ENCODE measurements around the gene DPRX. TPM values are rescaled to one million over a fixed set of nuclear protein-coding genes. Genes with fewer than 3 reads are reported as not detected.

Gene DPRX
- total and polyA plus RNA-seq, 2 experiments from 2014 or later, result not detected

GRCh38 chr19:53594811-53595509 lies 36.8 kb upstream of the DPRX start:
- no peak overlapping the region for H3K27ac ChIP-seq
- no peaks in the 10 kb centered on the region for H3K36me3 ChIP-seq (replicated peaks; ENCODE audit: insufficient read depth, low read depth)
- no peaks in the 10 kb centered on the region for H3K4me1 ChIP-seq (ENCODE audit: insufficient read depth)
- H3K9me3 ChIP-seq (ENCODE audit: low read depth), result no peaks in the 10 kb centered on the region
- 66% methylated on average over 14 of the region's 14 CpGs for WGBS (ENCODE audit: low lambda C conversion rate, missing lambda C conversion rate)
- no peaks in the 10 kb centered on the region for H3K9me2 ChIP-seq (replicated peaks; ENCODE audit: insufficient read depth)
- TF ChIP-seq EZH2phosphoT487 (IDR thresholded peaks at IDR 0.05; ENCODE audit: low read depth, severe bottlenecking, unreplicated experiment), result no peak
- no peak for TF ChIP-seq EZH2 (IDR thresholded peaks at IDR 0.05; ENCODE audit: borderline replicate concordance)
- no peak for TF ChIP-seq CTCF (IDR thresholded peaks at IDR 0.05; ENCODE audit: poor library complexity)
- no peak overlapping the region for H3K4me2 ChIP-seq
- H4K20me1 ChIP-seq (ENCODE audit: insufficient read depth, poor library complexity, severe bottlenecking), result no peaks in the 10 kb centered on the region
- DNase-seq (ENCODE audit: low spot score), result no peak
- no peaks in the 10 kb centered on the region for H3K79me2 ChIP-seq
- H3K27me3 ChIP-seq, result no peaks in the 10 kb centered on the region
- H2AFZ ChIP-seq, result no peak overlapping the region
- H3K4me3 ChIP-seq, result no peak overlapping the region

GRCh38 chr19:53595510-53595867 lies 36.3 kb upstream of the DPRX start:
- H3K9me3 ChIP-seq (ENCODE audit: low read depth), result no peaks in the 10 kb centered on the region
- TF ChIP-seq EZH2 (IDR thresholded peaks at IDR 0.05; ENCODE audit: borderline replicate concordance) (no peak), CTCF (IDR thresholded peaks at IDR 0.05; ENCODE audit: poor library complexity) (no peak), EZH2phosphoT487 (IDR thresholded peaks at IDR 0.05; ENCODE audit: low read depth, severe bottlenecking, unreplicated experiment) (no peak)
- H3K27me3 ChIP-seq, result no peaks in the 10 kb centered on the region
- no peak overlapping the region for H2AFZ ChIP-seq
- H3K4me1 ChIP-seq (ENCODE audit: insufficient read depth), result no peaks in the 10 kb centered on the region
- no peaks in the 10 kb centered on the region for H3K79me2 ChIP-seq
- no peaks in the 10 kb centered on the region for H3K36me3 ChIP-seq (replicated peaks; ENCODE audit: insufficient read depth, low read depth)
- H3K27ac ChIP-seq, result no peak overlapping the region
- no peaks in the 10 kb centered on the region for H3K9me2 ChIP-seq (replicated peaks; ENCODE audit: insufficient read depth)
- DNase-seq (ENCODE audit: low spot score), result no peak
- H3K4me3 ChIP-seq, result no peak overlapping the region
- WGBS (ENCODE audit: low lambda C conversion rate, missing lambda C conversion rate), result 84% methylated on average over 9 of the region's 9 CpGs
- H4K20me1 ChIP-seq (ENCODE audit: insufficient read depth, poor library complexity, severe bottlenecking), result no peaks in the 10 kb centered on the region
- no peak overlapping the region for H3K4me2 ChIP-seq

GRCh38 chr19:53596056-53596455 lies 35.7 kb upstream of the DPRX start:
- H3K79me2 ChIP-seq, result no peaks in the 10 kb centered on the region
- no peaks in the 10 kb centered on the region for H3K36me3 ChIP-seq (replicated peaks; ENCODE audit: insufficient read depth, low read depth)
- H3K4me1 ChIP-seq (ENCODE audit: insufficient read depth), result no peaks in the 10 kb centered on the region
- H4K20me1 ChIP-seq (ENCODE audit: insufficient read depth, poor library complexity, severe bottlenecking), result no peaks in the 10 kb centered on the region
- no peaks in the 10 kb centered on the region for H3K27me3 ChIP-seq
- DNase-seq (ENCODE audit: low spot score), result no peak
- no peak overlapping the region for H3K4me3 ChIP-seq
- H3K4me2 ChIP-seq, result no peak overlapping the region
- H2AFZ ChIP-seq, result no peak overlapping the region
- TF ChIP-seq CTCF (IDR thresholded peaks at IDR 0.05; ENCODE audit: poor library complexity) (no peak), EZH2 (IDR thresholded peaks at IDR 0.05; ENCODE audit: borderline replicate concordance) (no peak), EZH2phosphoT487 (IDR thresholded peaks at IDR 0.05; ENCODE audit: low read depth, severe bottlenecking, unreplicated experiment) (no peak)
- H3K9me3 ChIP-seq (ENCODE audit: low read depth), result no peaks in the 10 kb centered on the region
- 79% methylated on average over 9 of the region's 9 CpGs for WGBS (ENCODE audit: low lambda C conversion rate, missing lambda C conversion rate)
- H3K9me2 ChIP-seq (replicated peaks; ENCODE audit: insufficient read depth), result no peaks in the 10 kb centered on the region
- H3K27ac ChIP-seq, result no peak overlapping the region

All from hepatocyte (in vitro differentiated cells).